GM12874 (cell line): ENCODE data around the gene PABPC5.

Source experiments
- TF ChIP-seq, protein P1 (sequence below): IDR thresholded peaks from 2 replicates; pipeline ENCODE4 v1.5.1; 2011; ENCODE audit warnings: low read depth, mild to moderate bottlenecking, control low read depth, low read length, moderate library complexity; ENCODE audit not compliant: insufficient read depth

PABPC5 gene

DNA sequence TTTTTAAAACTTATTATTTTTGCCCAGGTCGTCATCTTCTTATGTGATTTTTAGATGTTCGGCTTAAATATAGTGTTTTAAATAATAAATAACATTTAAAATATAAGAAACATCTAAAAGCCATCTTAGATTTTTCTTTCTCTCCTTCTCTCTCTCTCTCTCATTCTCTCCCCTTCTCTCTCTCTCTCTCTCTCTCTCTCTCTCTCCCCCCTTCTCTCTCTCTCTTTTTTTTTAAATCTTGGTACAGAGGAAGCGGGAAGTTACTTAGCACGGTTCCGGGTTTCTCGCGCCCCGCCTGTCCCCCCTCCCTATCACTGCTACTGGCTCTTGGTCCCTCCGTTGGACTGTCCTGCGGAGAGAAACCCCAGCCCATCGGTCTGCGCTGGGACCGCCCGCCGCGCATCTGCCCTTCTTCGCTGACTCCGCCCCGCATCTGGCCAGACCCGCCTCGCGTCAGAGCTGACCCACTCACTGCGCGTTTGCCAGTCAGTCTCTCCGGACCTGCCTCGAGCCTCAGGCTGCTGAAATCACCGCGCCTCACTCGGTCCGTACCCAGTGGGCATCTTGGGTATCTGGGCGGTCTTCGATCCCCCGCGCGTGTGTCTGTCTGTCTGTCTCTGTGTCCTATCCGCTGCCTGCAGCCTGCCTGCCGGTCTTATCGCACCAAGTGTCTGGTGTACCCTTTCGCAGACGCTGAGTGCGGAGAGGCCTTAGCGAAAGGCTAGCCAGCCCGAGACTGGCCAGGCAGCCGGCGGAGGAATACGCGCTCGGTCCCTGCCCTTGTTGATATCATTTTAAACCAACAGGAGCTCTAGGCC lies at the start of gene PABPC5:
Gene PABPC5 (plus strand): TSS at position 489 of the 818 bp plus-strand sequence. CDS start 739 bp downstream, outside the sequence.
- TF ChIP-seq, protein P1, sequence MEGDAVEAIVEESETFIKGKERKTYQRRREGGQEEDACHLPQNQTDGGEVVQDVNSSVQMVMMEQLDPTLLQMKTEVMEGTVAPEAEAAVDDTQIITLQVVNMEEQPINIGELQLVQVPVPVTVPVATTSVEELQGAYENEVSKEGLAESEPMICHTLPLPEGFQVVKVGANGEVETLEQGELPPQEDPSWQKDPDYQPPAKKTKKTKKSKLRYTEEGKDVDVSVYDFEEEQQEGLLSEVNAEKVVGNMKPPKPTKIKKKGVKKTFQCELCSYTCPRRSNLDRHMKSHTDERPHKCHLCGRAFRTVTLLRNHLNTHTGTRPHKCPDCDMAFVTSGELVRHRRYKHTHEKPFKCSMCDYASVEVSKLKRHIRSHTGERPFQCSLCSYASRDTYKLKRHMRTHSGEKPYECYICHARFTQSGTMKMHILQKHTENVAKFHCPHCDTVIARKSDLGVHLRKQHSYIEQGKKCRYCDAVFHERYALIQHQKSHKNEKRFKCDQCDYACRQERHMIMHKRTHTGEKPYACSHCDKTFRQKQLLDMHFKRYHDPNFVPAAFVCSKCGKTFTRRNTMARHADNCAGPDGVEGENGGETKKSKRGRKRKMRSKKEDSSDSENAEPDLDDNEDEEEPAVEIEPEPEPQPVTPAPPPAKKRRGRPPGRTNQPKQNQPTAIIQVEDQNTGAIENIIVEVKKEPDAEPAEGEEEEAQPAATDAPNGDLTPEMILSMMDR = no peak

DNA sequence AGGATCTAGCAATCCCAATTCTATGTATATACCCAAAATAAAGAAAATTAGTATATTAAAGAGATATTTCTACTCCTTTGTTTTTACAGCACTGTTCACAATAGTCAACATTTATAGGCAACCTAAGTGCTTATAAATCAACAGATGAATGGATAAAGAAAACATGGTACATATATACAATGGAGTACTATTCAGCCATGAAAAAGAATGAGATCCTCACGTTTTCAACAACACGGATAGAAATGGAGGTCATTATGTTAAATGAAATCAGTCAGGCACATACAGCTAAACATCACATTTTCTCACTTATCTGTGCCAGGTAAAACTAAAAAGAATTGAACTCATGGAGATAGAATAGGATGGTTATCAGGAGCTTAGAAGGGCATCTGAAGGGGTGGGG lies 45.6 kb upstream of the PABPC5 start:
- TF ChIP-seq, protein P1 = no peak

DNA sequence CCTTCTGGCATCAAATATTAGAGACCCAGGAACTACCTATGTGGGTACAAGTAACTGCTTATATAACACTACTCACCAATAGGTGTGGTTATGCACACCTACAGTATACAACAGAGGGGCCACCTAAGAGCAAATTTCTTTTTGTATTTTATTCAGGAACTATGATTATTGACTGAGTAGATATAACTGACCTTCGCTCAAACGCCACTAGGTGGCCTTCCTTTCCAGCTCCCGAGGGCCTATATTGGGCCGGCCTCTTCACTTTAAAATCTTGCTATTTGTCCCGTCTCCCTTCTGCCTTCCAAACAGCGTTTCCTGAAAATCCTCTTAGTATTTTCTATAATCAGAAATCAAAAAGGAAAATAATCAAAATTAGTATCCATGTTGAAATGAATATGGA lies 19.9 kb upstream of the PABPC5 start:
- TF ChIP-seq, protein P1 = no peak

DNA sequence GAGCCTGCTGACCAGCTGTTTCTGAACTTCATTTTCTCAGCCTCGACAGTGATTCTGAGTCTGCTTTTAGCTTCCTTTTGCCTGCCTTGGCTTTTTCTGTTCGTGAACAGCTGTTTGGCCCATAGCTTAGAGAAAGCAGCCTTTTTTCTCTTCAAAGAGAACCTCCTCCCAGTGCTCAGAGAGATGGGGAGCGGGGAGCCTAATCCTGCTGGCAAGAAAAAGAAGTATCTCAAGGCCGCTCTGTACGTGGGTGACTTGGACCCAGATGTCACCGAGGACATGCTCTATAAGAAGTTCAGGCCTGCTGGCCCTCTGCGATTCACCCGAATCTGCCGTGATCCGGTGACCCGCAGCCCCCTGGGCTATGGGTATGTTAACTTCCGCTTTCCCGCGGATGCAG lies 756 bp downstream of the PABPC5 start:
- TF ChIP-seq, protein P1 = no peak
